GM12873 (cell line): ENCODE measurements around the gene PRH1.

Experiments used
- CTCF ChIP-seq: IDR thresholded peaks from 2 replicates; pipeline ENCODE4 v1.5.1; 2012; ENCODE audit warnings: low read depth, mild to moderate bottlenecking, moderate library complexity, low read length, control low read depth; ENCODE audit not compliant: insufficient read depth; ENCODE audit errors: missing control alignments

Gene PRH1

GRCh38 chr12:10867381-10867780, 16.7 kb downstream of the PRH1 start:
- no peak for TF ChIP-seq CTCF

GRCh38 chr12:10863512-10864218, 20.4 kb downstream of the PRH1 start:
- TF ChIP-seq CTCF: no peak

- no peak for TF ChIP-seq CTCF
These were observed 22.7 kb downstream of the PRH1 start for GRCh38 chr12:10861366-10861765.

GRCh38 chr12:10855807-10856206, 28.2 kb downstream of the PRH1 start:
- TF ChIP-seq CTCF: no peak

- no peak for TF ChIP-seq CTCF
These were observed 30.3 kb downstream of the PRH1 start for GRCh38 chr12:10853776-10854175.

GRCh38 chr12:10851243-10851858, 32.7 kb downstream of the PRH1 start:
- TF ChIP-seq CTCF: no peak

GRCh38 chr12:10849425-10849878, 34.6 kb downstream of the PRH1 start, which contains the start of gene PRR4:
Gene PRR4 (minus strand): TSS chr12:10849475. CDS start chr12:10849437, 38 bp downstream.
- TF ChIP-seq CTCF: no peak
